HCT116 (cell line): ENCODE measurements around the gene ZNF227. TPM values are rescaled to one million over a fixed set of nuclear protein-coding genes. Genes with fewer than 3 reads are reported as not detected.
A peak's percentile ranks its signal among the peaks of the same experiment; 100 is the strongest.

Experiments used
- ATAC-seq: fragments of 200-7000 bp; cut with Tn5 transposase; 2 replicates; pipeline ENCODE4 v1.9.1; 2020; ENCODE audit warnings: mild to moderate bottlenecking, moderate library complexity
- BruUV-seq: library from RNA; stranded (reverse); fragments of 400-500 nt; replicated peaks from 2 replicates; lab custom pipeline; 2021; lab: Mats Ljungman, UMichigan
- CTCF ChIA-PET: fragments of 300-600 bp; sonication (Branson Sonifier 250); formaldehyde crosslinking; loops from one replicate; lab custom pipeline; 2021; ENCODE audit warnings: antibody characterized with exemption; lab: Charles Lee
- POLR2A ChIA-PET: fragments of 300-600, 350-600 bp; sonication (Branson Sonifier 250); formaldehyde crosslinking; loops from one replicate; lab custom pipeline; 2021; ENCODE audit warnings: antibody characterized with exemption; lab: Charles Lee
- RAD21 ChIA-PET, 2 experiments: fragments of 300-600 bp; sonication (Branson Sonifier 250); formaldehyde crosslinking; loops; one replicate each; lab custom pipeline; 2023; ENCODE audit warnings: low total read pairs in 2 of 2; ENCODE audit not compliant: uncharacterized antibody in 2 of 2, unreplicated experiment in 2 of 2, low non-redundant PET in 1 of 2; lab: Charles Lee
- DNase-seq: peaks from one replicate; pipeline ENCODE4 v3.0.0-alpha.2; 2010; ENCODE audit warnings: low read depth, low spot score
- H2AFZ ChIP-seq: fragments of 200-600 bp; shearing (Covaris generic), sonication (generic); 2 replicates; pipeline ENCODE4 v1.6.1; 2017; ENCODE audit warnings: low read depth, mixed run types, mixed read lengths, antibody characterized with exemption, low read length; ENCODE audit not compliant: poor library complexity, severe bottlenecking
- H3K27ac ChIP-seq: 2 replicates; pipeline ENCODE4 v1.5.1; 2012; ENCODE audit warnings: low read depth, low read length
- H3K27me3 ChIP-seq: fragments of 200-600 bp; sonication (generic); 2 replicates; pipeline ENCODE4 v1.6.1; 2016; ENCODE audit warnings: mixed run types, low read length, mixed read lengths; ENCODE audit not compliant: insufficient read depth
- H3K36me3 ChIP-seq, 2 experiments: fragments of 200-500 bp in 1 of 2; fragments of 200-600 bp in 1 of 2; sonication (Bioruptor generic) in 1 of 2; sonication (generic) in 1 of 2; 2 replicates each; pipeline versions ENCODE4 v1.5.1 to v1.6.1; 2014 to 2016; ENCODE audit warnings: low read length in 2 of 2, inconsistent platforms in 1 of 2, mixed read lengths in 1 of 2, mixed run types in 1 of 2; ENCODE audit not compliant: insufficient read depth in 2 of 2, control insufficient read depth in 1 of 2
- H3K4me1 ChIP-seq, 2 experiments: fragments of 200-600 bp in 1 of 2; sonication (generic) in 1 of 2; 2 replicates each; pipeline versions ENCODE4 v1.5.1 to v1.6.1; 2012 to 2017; ENCODE audit warnings: low read length in 2 of 2, inconsistent platforms in 1 of 2, mild to moderate bottlenecking in 1 of 2, mixed read lengths in 1 of 2, mixed run types in 1 of 2, moderate library complexity in 1 of 2; ENCODE audit not compliant: insufficient read depth in 2 of 2, control insufficient read depth in 1 of 2
- H3K4me2 ChIP-seq: fragments of 200-600 bp; sonication (generic); 2 replicates; pipeline ENCODE4 v1.6.1; 2017; ENCODE audit warnings: mixed run types, low read length, mixed read lengths
- H3K4me3 ChIP-seq, 2 experiments: fragments of 200-600 bp in 1 of 2; sonication (generic) in 1 of 2; replicated peaks in 1 of 2; 2 replicates each; pipeline ENCODE4 v1.5.1; 2011 to 2016; ENCODE audit warnings: low read length in 2 of 2, control low read depth in 1 of 2, low read depth in 1 of 2, mild to moderate bottlenecking in 1 of 2, mixed read lengths in 1 of 2, mixed run types in 1 of 2
- H3K79me2 ChIP-seq: fragments of 200-600 bp; sonication (generic); 2 replicates; pipeline ENCODE4 v1.6.1; 2017; ENCODE audit warnings: mild to moderate bottlenecking, mixed run types, low read length, moderate library complexity, mixed read lengths; ENCODE audit not compliant: insufficient read depth
- H3K9ac ChIP-seq: fragments of 200-600 bp; sonication (generic); 2 replicates; pipeline ENCODE4 v1.6.1; 2016; ENCODE audit warnings: low read length, mixed read lengths
- H3K9me2 ChIP-seq: fragments of 200-600 bp; sonication (generic), shearing (Covaris generic); 2 replicates; pipeline ENCODE4 v1.6.1; 2017; ENCODE audit warnings: mixed run types, mild to moderate bottlenecking, moderate library complexity; ENCODE audit not compliant: insufficient read depth
- H3K9me3 ChIP-seq, 2 experiments: fragments of 200-500 bp in 1 of 2; fragments of 200-600 bp in 1 of 2; sonication (Bioruptor generic) in 1 of 2; sonication (generic) in 1 of 2; 2 replicates each; pipeline ENCODE4 v1.6.1; 2014 to 2017; ENCODE audit warnings: low read length in 2 of 2, mixed read lengths in 2 of 2, inconsistent platforms in 1 of 2, low read depth in 1 of 2, mild to moderate bottlenecking in 1 of 2, mixed run types in 1 of 2, moderate library complexity in 1 of 2; ENCODE audit not compliant: control insufficient read depth in 1 of 2, insufficient read depth in 1 of 2
- H4K20me1 ChIP-seq: fragments of 200-600 bp; sonication (generic), shearing (Covaris generic); 2 replicates; pipeline ENCODE4 v1.6.1; 2017; ENCODE audit warnings: mixed run types, mild to moderate bottlenecking, moderate library complexity; ENCODE audit not compliant: insufficient read depth
- ATF3 ChIP-seq: IDR thresholded peaks from 2 replicates; pipeline ENCODE4 v1.6.1; 2012
- CBX3 ChIP-seq: IDR thresholded peaks from 2 replicates; pipeline ENCODE4 v1.6.1; 2012; ENCODE audit warnings: low read depth
- CEBPB ChIP-seq: IDR thresholded peaks from 2 replicates; pipeline ENCODE4 v1.6.1; 2012; ENCODE audit warnings: low read depth
- CTCF ChIP-seq, 3 experiments: fragments of 200-600 bp in 1 of 3; sonication (generic) in 1 of 3; IDR thresholded peaks in 2 of 3; conservative IDR thresholded peaks in 1 of 3; 2 replicates each; pipeline ENCODE4 v1.5.1; 2012 to 2017; ENCODE audit warnings: low read depth in 2 of 3, low read length in 2 of 3, antibody characterized with exemption in 1 of 3, borderline replicate concordance in 1 of 3, control low read depth in 1 of 3, mild to moderate bottlenecking in 1 of 3, mixed read lengths in 1 of 3, mixed run types in 1 of 3, moderate library complexity in 1 of 3; ENCODE audit not compliant: insufficient read depth in 1 of 3
- EGR1 ChIP-seq: IDR thresholded peaks from 2 replicates; pipeline ENCODE4 v1.6.1; 2012; ENCODE audit warnings: low read depth
- ELF1 ChIP-seq: IDR thresholded peaks from 2 replicates; pipeline ENCODE4 v1.6.1; 2012; ENCODE audit warnings: low read depth, borderline replicate concordance
- FOSL1 ChIP-seq: IDR thresholded peaks from 2 replicates; pipeline ENCODE4 v1.6.1; 2012; ENCODE audit warnings: low read depth
- MAX ChIP-seq: IDR thresholded peaks from 2 replicates; pipeline ENCODE4 v1.6.1; 2012
- POLR2AphosphoS5 ChIP-seq: IDR thresholded peaks from 2 replicates; pipeline ENCODE4 v1.6.1; 2011; ENCODE audit warnings: mild to moderate bottlenecking, low read depth, low read length, moderate library complexity
- SP1 ChIP-seq: IDR thresholded peaks from 2 replicates; pipeline ENCODE4 v1.6.1; 2012; ENCODE audit warnings: low read depth
- SRF ChIP-seq: IDR thresholded peaks from 2 replicates; pipeline ENCODE4 v1.6.1; 2012; ENCODE audit warnings: low read depth
- YY1 ChIP-seq: IDR thresholded peaks from 2 replicates; pipeline ENCODE4 v1.6.1; 2011; ENCODE audit warnings: low read length, low read depth, moderate library complexity, mild to moderate bottlenecking; ENCODE audit not compliant: insufficient replicate concordance; ENCODE audit errors: extremely low read depth
- ZBTB33 ChIP-seq: IDR thresholded peaks from 2 replicates; pipeline ENCODE4 v1.6.1; 2011; ENCODE audit warnings: mild to moderate bottlenecking, low read length, moderate library complexity; ENCODE audit not compliant: insufficient replicate concordance; ENCODE audit errors: extremely low read depth
- ZFX ChIP-seq: fragments of 450-650 bp; IDR thresholded peaks from 2 replicates; pipeline ENCODE4 v1.6.1; 2017
- intact Hi-C: fragments of 100-400 bp; cut with micrococcal nuclease; formaldehyde crosslinking; loops from 2 replicates; pipeline ENCODE4 v1.10.0; 2022
- total RNA-seq: library from RNA; stranded (reverse); gene quantifications from one replicate; pipeline ENCODE4 v1.2.1, GENCODE V29; 2021; ENCODE audit not compliant: unreplicated experiment

The ZNF227 gene
- total RNA-seq, 1 experiment from 2014 or later = 14.4 TPM

GRCh38 chr19:44207126-44207803 is 5.1 kb upstream of the ZNF227 start:
- peaks cover 2 to 3% of the 10 kb centered on the region in 2 experiments; a peak in 2 of 4 replicates for H3K4me1 ChIP-seq
- H3K27ac ChIP-seq = peak overlapping the region; percentile 50
- H3K9ac ChIP-seq = peak overlapping the region; percentile 46
- no TSS peak for BruUV-seq
- peak overlapping the region; percentile 74 for H3K4me2 ChIP-seq
- no peaks in the 10 kb centered on the region for H4K20me1 ChIP-seq
- H3K79me2 ChIP-seq = no peaks in the 10 kb centered on the region
- H3K27me3 ChIP-seq = no peaks in the 10 kb centered on the region
- DNase-seq (peak; percentile 87), ATAC-seq (peak; percentile 93)
- no peaks in the 10 kb centered on the region for H3K36me3 ChIP-seq
- intact Hi-C loops = no loop called here
- ChIA-PET RAD21 (no interaction called here), CTCF (no interaction called here), POLR2A (interaction anchor here (1.2 kb wide), 1 partner anchor 42 kb away, joined by 4 read pairs; the partner anchor contains the start of gene ZNF226)
- no peaks in the 10 kb centered on the region for H3K9me2 ChIP-seq
- peak overlapping the region; percentile 94 for H2AFZ ChIP-seq
- H3K9me3 ChIP-seq = 0 out of 4 replicates have a peak, but pooled peaks cover 0 to 3% of the 10 kb centered on the region in 2 experiments
- peak overlapping the region; percentile 60 for H3K4me3 ChIP-seq
- TF ChIP-seq ZFX (no peak), YY1 (peak; percentile 80), POLR2AphosphoS5 (peak; percentile 61), ELF1 (peak; percentile 96), CEBPB (no peak), EGR1 (no peak), SRF (0 out of 2 replicates have a peak, but pooled peaks have one; percentile 23)

GRCh38 chr19:44212866-44213346 is 574 bp downstream of the ZNF227 start:
- peak; percentile 45 for ATAC-seq
- H3K9me3 ChIP-seq = no peaks in the 10 kb centered on the region
- no peaks in the 10 kb centered on the region for H3K27me3 ChIP-seq
- H3K27ac ChIP-seq = peak overlapping the region; percentile 47
- peaks cover 27% of the 10 kb centered on the region for H3K79me2 ChIP-seq
- BruUV-seq = TSS peak; percentile 67
- H3K4me2 ChIP-seq = peak overlapping the region; percentile 68
- peaks cover 4 to 5% of the 10 kb centered on the region in 2 experiments; a peak in 1 of 4 replicates for H3K4me1 ChIP-seq
- peaks cover 9 to 13% of the 10 kb centered on the region in 2 experiments; a peak in 3 of 4 replicates for H3K36me3 ChIP-seq
- peak overlapping the region; percentile 51 for H2AFZ ChIP-seq
- no peak for DNase-seq
- no peaks in the 10 kb centered on the region for H3K9me2 ChIP-seq
- H3K4me3 ChIP-seq = peak overlapping the region; percentile 85
- intact Hi-C loops = loop anchor here (2.0 to 5.0 kb wide), 2 partner anchors 89 to 100 kb away; partner anchors contain the start of gene ZNF225
- ChIA-PET RAD21 (no interaction called here), CTCF (interaction anchor here (0.7 kb wide), 1 partner anchor 56 kb away, joined by 3 read pairs; no protein-coding TSS in a partner anchor), POLR2A (no interaction called here)
- peak overlapping the region; percentile 65 for H3K9ac ChIP-seq
- no peaks in the 10 kb centered on the region for H4K20me1 ChIP-seq
- TF ChIP-seq FOSL1 (no peak), ATF3 (no peak), YY1 (no peak), ZBTB33 (no peak), POLR2AphosphoS5 (no peak), ZFX (no peak), CBX3 (no peak), SP1 (no peak), CTCF (IDR thresholded peaks at IDR 0.05 in 2 of 3, conservative IDR thresholded peaks at IDR 0.05 in 1 of 3; ENCODE audit: borderline replicate concordance in 1 of 3, insufficient read depth in 1 of 3, low read depth in 2 of 3, low read length in 2 of 3) (no peak), MAX (no peak)
